GM12878 (cell line): Measurements from ENCODE around the gene GFPT1. TPM values are rescaled to one million over a fixed set of nuclear protein-coding genes. Genes with fewer than 3 reads are reported as not detected.

Experiments used
- ATAC-seq: fragments of 200-7000 bp; cut with Tn5 transposase; 3 replicates; pipeline ENCODE4 v1.9.1; 2020; ENCODE audit warnings: mild to moderate bottlenecking, moderate library complexity
- BruUV-seq: library from RNA; stranded (reverse); fragments of 400-500 nt; replicated peaks from 2 replicates; lab custom pipeline; 2021; lab: Mats Ljungman, UMichigan
- CTCF ChIA-PET: fragments of 300-600 bp; sonication (Branson Sonifier 250); formaldehyde crosslinking; extraction: SDS; loops from one replicate; lab custom pipeline; 2021; ENCODE audit warnings: inconsistent platforms; lab: Yijun Ruan, JAX
- POLR2A ChIA-PET: fragments of 350-600 bp; formaldehyde crosslinking; extraction: SDS; loops from one replicate; lab custom pipeline; 2021; ENCODE audit warnings: inconsistent platforms; lab: Charles Lee
- RAD21 ChIA-PET: fragments of 300-600 bp; sonication (Branson Sonifier 250); formaldehyde crosslinking; loops from one replicate; lab custom pipeline; 2023; ENCODE audit warnings: antibody characterized with exemption; ENCODE audit not compliant: unreplicated experiment; lab: Charles Lee
- SMC1A ChIA-PET: fragments of 300-600 bp; sonication (Branson Sonifier 250); formaldehyde crosslinking; loops from one replicate; lab custom pipeline; 2023; ENCODE audit not compliant: unreplicated experiment, uncharacterized antibody; lab: Charles Lee
- DNase-seq: peaks from one replicate; pipeline ENCODE4 v3.0.0-alpha.2; 2011; ENCODE audit warnings: low read depth, low spot score
- FAIRE-seq: peaks from 3 replicates; lab custom pipeline; 2011; peaks lifted over from hg19 to GRCh38; lab: Jason Lieb, UNC
- H2AFZ ChIP-seq: 2 replicates; pipeline ENCODE4 v1.6.0; 2011; ENCODE audit warnings: low read depth, low read length, control low read depth; ENCODE audit not compliant: control insufficient read depth
- H3K27ac ChIP-seq: 2 replicates; pipeline ENCODE4 v1.5.1; 2011; ENCODE audit warnings: control low read depth; ENCODE audit not compliant: control insufficient read depth, insufficient read depth
- H3K27me3 ChIP-seq, 2 experiments: replicated peaks in 1 of 2; 2 replicates each; pipeline versions ENCODE4 v1.6.0 to v1.6.1; 2011; ENCODE audit warnings: low read length in 1 of 2; ENCODE audit not compliant: control insufficient read depth in 2 of 2, insufficient read depth in 2 of 2
- H3K36me3 ChIP-seq, 2 experiments: 2 replicates each; pipeline ENCODE4 v1.5.1; 2011; ENCODE audit warnings: low read length in 1 of 2; ENCODE audit not compliant: control insufficient read depth in 2 of 2, insufficient read depth in 2 of 2
- H3K4me1 ChIP-seq: 2 replicates; pipeline ENCODE4 v1.6.1; 2011; ENCODE audit warnings: mild to moderate bottlenecking, low read length, moderate library complexity, mixed read lengths; ENCODE audit not compliant: control insufficient read depth, insufficient read depth
- H3K4me2 ChIP-seq: 2 replicates; pipeline ENCODE4 v1.6.0; 2011; ENCODE audit warnings: control low read depth; ENCODE audit not compliant: control insufficient read depth, insufficient read depth
- H3K4me3 ChIP-seq: fragments of 200-600 bp; sonication (generic); 2 replicates; pipeline ENCODE4 v1.5.1; 2016
- H3K79me2 ChIP-seq: 2 replicates; pipeline ENCODE4 v1.6.0; 2011; ENCODE audit warnings: low read length; ENCODE audit not compliant: control insufficient read depth, insufficient read depth
- H3K9ac ChIP-seq: 2 replicates; pipeline ENCODE4 v1.8.0; 2011; ENCODE audit warnings: low read length, control low read depth, mixed read lengths; ENCODE audit not compliant: control insufficient read depth, insufficient read depth
- H3K9me3 ChIP-seq: replicated peaks from 3 replicates; pipeline ENCODE4 v1.5.1; 2011; ENCODE audit warnings: mild to moderate bottlenecking, low read length; ENCODE audit not compliant: control insufficient read depth, insufficient read depth
- H4K20me1 ChIP-seq: 2 replicates; pipeline ENCODE4 v1.6.0; 2011; ENCODE audit not compliant: control insufficient read depth, insufficient read depth
- KDM1A ChIP-seq: fragments of 200-600 bp; sonication (generic); IDR thresholded peaks from 2 replicates; pipeline ENCODE4 v1.6.1; 2016; ENCODE audit warnings: borderline replicate concordance
- PAX8 ChIP-seq: fragments of 450-650 bp; IDR thresholded peaks from 2 replicates; pipeline ENCODE4 v1.6.1; 2017; ENCODE audit warnings: mild to moderate bottlenecking, moderate library complexity
- RAD51 ChIP-seq: fragments of 450-650 bp; IDR thresholded peaks from 2 replicates; pipeline ENCODE4 v1.6.1; 2016; ENCODE audit warnings: moderate library complexity, mild to moderate bottlenecking, inconsistent platforms
- SMARCA5 ChIP-seq: fragments of 450-650 bp; IDR thresholded peaks from 2 replicates; pipeline ENCODE4 v1.6.1; 2017; ENCODE audit warnings: mild to moderate bottlenecking
- WGBS: methylation state at CpG from one replicate; pipeline ENCODE4 v1.1.6; 2016; ENCODE audit warnings: low lambda C conversion rate; ENCODE audit not compliant: insufficient replicate concordance, insufficient coverage; ENCODE audit errors: missing lambda C conversion rate; 5-methylcytosine and 5-hydroxymethylcytosine counted together
- in situ Hi-C: fragments of 300-500 bp; cut with MboI; formaldehyde crosslinking; loops from 9 replicates; pipeline ENCODE4 v1.14.3; 2018; ENCODE audit warnings: mixed read lengths
- intact Hi-C: fragments of 100-400 bp; cut with micrococcal nuclease; formaldehyde crosslinking; loops from one replicate; pipeline ENCODE4 v1.14.2; 2022; ENCODE audit not compliant: unreplicated experiment
- polyA plus RNA-seq, 11 experiments: library from polyadenylated mRNA; depleted of rRNA in 4 of 11; unstranded in 6 of 11; stranded (reverse) in 5 of 11; fragments of >200 nt; fragmentation: Nextera tagmentation in 4 of 11; fragmentation: Illumina TruSeq in 1 of 11; extraction: Ambion mirVana in 4 of 11; extraction: Trizol in 1 of 11; gene quantifications; 1 replicate in 1 of 11; 2 replicates in 10 of 11; pipeline versions ENCODE4 v1.2.1 to v1.2.3, GENCODE V29; 2011 to 2016; ENCODE audit warnings: inconsistent platforms in 2 of 11, missing spikeins in 2 of 11, low read depth in 1 of 11
- total RNA-seq, 4 experiments: library from RNA; depleted of rRNA in 3 of 4; stranded (reverse); fragments of >200 nt in 3 of 4; fragmentation: Illumina TruSeq in 1 of 4; extraction: Trizol in 1 of 4; gene quantifications; 2 replicates each; pipeline versions ENCODE4 v1.2.1 to v1.2.3, GENCODE V29; 2013 to 2021
- TF ChIP-seq, protein P1 (sequence below): IDR thresholded peaks from 2 replicates; pipeline ENCODE4 v1.6.1; 2011; ENCODE audit warnings: low read depth, mild to moderate bottlenecking, low read length, moderate library complexity, borderline replicate concordance; ENCODE audit errors: extremely low read depth
- TF ChIP-seq, protein P2 (sequence below): fragments of 450-650 bp; IDR thresholded peaks from 2 replicates; pipeline ENCODE4 v1.6.1; 2017; ENCODE audit warnings: low read depth, mild to moderate bottlenecking, moderate library complexity
- TF ChIP-seq, protein P3 (sequence below): fragments of 450-650 bp; IDR thresholded peaks from 2 replicates; pipeline ENCODE4 v1.6.1; 2018; ENCODE audit warnings: mild to moderate bottlenecking, low read depth, moderate library complexity; ENCODE audit not compliant: partially characterized antibody

Gene GFPT1
- total and polyA plus RNA-seq, 10 of the 15 experiments (the other 5 are each of a cell fraction or from before 2014, with no cell fraction given), result 10.1 to 95.2 (median 24.5) TPM

DNA sequence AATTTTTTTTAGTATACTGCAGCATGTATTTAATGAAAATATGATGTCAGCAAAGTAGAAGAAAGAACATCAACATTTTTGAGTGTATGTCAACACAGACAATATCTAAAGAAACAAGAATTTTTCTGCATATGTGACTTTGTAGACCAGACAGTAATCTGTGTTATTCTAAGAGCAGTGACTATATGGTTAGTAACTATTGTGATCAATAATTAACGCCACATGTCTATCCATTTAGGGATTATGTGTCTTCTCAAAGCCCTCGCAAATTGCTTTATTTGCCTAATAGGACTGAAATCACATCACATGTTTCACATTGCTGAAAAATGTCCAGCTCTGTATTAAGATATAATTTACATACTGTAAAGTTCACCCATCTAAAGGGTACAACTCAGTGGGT, 107.8 kb downstream of the GFPT1 start:
- ChIA-PET POLR2A (no interaction called here), CTCF (no interaction called here), SMC1A (no interaction called here), RAD21 (no interaction called here)
- no peaks in the 10 kb centered on the region for H3K27me3 ChIP-seq
- no peak overlapping the region for H3K4me3 ChIP-seq
- no peak for DNase-seq
- H3K4me2 ChIP-seq, result no peak overlapping the region
- no peaks in the 10 kb centered on the region for H4K20me1 ChIP-seq
- no peak for FAIRE-seq
- H3K9ac ChIP-seq, result no peak overlapping the region
- intact Hi-C loops (no loop called here), in situ Hi-C loops (no loop called here)
- H3K27ac ChIP-seq, result no peak overlapping the region
- no peaks in the 10 kb centered on the region for H3K9me3 ChIP-seq
- ATAC-seq, result no peak
- 26% methylated on average over 2 of the region's 2 CpGs for WGBS
- H3K36me3 ChIP-seq, result no peaks in the 10 kb centered on the region
- no peaks in the 10 kb centered on the region for H3K79me2 ChIP-seq
- no peak overlapping the region for H2AFZ ChIP-seq
- TF ChIP-seq, protein P1, sequence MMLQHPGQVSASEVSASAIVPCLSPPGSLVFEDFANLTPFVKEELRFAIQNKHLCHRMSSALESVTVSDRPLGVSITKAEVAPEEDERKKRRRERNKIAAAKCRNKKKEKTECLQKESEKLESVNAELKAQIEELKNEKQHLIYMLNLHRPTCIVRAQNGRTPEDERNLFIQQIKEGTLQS, result no peak
- TF ChIP-seq PAX8 (no peak), KDM1A (no peak), RAD51 (no peak), SMARCA5 (no peak)
- TF ChIP-seq, protein P2, sequence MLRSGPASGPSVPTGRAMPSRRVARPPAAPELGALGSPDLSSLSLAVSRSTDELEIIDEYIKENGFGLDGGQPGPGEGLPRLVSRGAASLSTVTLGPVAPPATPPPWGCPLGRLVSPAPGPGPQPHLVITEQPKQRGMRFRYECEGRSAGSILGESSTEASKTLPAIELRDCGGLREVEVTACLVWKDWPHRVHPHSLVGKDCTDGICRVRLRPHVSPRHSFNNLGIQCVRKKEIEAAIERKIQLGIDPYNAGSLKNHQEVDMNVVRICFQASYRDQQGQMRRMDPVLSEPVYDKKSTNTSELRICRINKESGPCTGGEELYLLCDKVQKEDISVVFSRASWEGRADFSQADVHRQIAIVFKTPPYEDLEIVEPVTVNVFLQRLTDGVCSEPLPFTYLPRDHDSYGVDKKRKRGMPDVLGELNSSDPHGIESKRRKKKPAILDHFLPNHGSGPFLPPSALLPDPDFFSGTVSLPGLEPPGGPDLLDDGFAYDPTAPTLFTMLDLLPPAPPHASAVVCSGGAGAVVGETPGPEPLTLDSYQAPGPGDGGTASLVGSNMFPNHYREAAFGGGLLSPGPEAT, result no peak
- TF ChIP-seq, protein P3, sequence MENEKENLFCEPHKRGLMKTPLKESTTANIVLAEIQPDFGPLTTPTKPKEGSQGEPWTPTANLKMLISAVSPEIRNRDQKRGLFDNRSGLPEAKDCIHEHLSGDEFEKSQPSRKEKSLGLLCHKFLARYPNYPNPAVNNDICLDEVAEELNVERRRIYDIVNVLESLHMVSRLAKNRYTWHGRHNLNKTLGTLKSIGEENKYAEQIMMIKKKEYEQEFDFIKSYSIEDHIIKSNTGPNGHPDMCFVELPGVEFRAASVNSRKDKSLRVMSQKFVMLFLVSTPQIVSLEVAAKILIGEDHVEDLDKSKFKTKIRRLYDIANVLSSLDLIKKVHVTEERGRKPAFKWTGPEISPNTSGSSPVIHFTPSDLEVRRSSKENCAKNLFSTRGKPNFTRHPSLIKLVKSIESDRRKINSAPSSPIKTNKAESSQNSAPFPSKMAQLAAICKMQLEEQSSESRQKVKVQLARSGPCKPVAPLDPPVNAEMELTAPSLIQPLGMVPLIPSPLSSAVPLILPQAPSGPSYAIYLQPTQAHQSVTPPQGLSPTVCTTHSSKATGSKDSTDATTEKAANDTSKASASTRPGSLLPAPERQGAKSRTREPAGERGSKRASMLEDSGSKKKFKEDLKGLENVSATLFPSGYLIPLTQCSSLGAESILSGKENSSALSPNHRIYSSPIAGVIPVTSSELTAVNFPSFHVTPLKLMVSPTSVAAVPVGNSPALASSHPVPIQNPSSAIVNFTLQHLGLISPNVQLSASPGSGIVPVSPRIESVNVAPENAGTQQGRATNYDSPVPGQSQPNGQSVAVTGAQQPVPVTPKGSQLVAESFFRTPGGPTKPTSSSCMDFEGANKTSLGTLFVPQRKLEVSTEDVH, result no peak
- BruUV-seq, result no TSS peak
- no peaks in the 10 kb centered on the region for H3K4me1 ChIP-seq
